Measurements from ENCODE around the gene SETBP1.

DNA sequence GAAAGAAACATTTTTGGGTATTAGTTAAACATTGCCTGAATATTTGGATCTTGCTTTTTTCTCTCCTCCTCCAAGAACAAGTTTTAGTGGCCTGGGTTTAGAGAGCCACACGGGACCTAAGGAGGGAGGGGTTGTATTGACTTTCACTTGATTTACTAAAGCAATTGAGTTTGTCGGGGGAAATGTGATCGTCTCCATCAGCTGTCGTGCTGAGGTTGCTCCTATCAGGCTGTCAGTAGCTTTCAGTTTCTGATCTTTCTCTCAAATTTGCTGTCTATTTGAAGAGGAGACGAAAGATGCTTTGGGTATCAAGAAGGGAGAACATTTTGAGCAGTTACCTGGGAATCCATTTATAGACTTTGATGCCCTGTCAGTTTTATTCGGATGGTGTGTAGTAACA lies 106.0 kb downstream of the SETBP1 start:
- TF ChIP-seq TGIF2 (CRISPR knock-in tag; IDR thresholded peaks at IDR 0.05) = no peak
- no peak for TF ChIP-seq ZNF12 (CRISPR knock-in tag; IDR thresholded peaks at IDR 0.05)
- no peak for TF ChIP-seq DR1 (CRISPR knock-in tag; IDR thresholded peaks at IDR 0.05)
